HepG2 (cell line): ENCODE results near the gene RPS19BP1. TPM values are rescaled to one million over a fixed set of nuclear protein-coding genes. Genes with fewer than 3 reads are reported as not detected.

Source experiments
- ATF1 ChIP-seq: IDR thresholded peaks from 2 replicates; pipeline ENCODE4 v1.6.1; 2016; ENCODE audit warnings: mild to moderate bottlenecking, control low read depth
- ATF7 ChIP-seq, 2 experiments: fragments of 450-650 bp in 1 of 2; sonication (generic) in 1 of 2; formaldehyde crosslinking in 1 of 2; IDR thresholded peaks; 2 replicates each; pipeline versions ENCODE4 v1.4.0 to v1.6.1; 2016 to 2020; ENCODE audit warnings: antibody characterized with exemption in 1 of 2, mild to moderate bottlenecking in 1 of 2, missing genetic modification reagents in 1 of 2
- RCOR2 ChIP-seq: IDR thresholded peaks from 2 replicates; pipeline ENCODE4 v1.6.1; 2016; ENCODE audit warnings: missing biosample characterization, missing genetic modification reagents
- REL ChIP-seq: sonication (generic); formaldehyde crosslinking; conservative IDR thresholded peaks from 2 replicates; pipeline ENCODE4 v1.8.0; 2022; ENCODE audit warnings: mild to moderate bottlenecking, missing genetic modification reagents, moderate library complexity
- SIN3B ChIP-seq: fragments of 150-350 bp; IDR thresholded peaks from 2 replicates; pipeline ENCODE4 v1.6.1; 2014; ENCODE audit warnings: low read length
- TBP ChIP-seq: sonication (generic); formaldehyde crosslinking; IDR thresholded peaks from 2 replicates; pipeline ENCODE4 v1.5.0; 2020; ENCODE audit warnings: missing genetic modification reagents
- ZNF142 ChIP-seq: sonication (generic); formaldehyde crosslinking; IDR thresholded peaks from 2 replicates; pipeline ENCODE4 v1.4.0; 2020; ENCODE audit warnings: missing genetic modification reagents
- ZNF550 ChIP-seq: sonication (generic); formaldehyde crosslinking; IDR thresholded peaks from 2 replicates; pipeline ENCODE4 v1.4.0; 2020; ENCODE audit warnings: mild to moderate bottlenecking, missing genetic modification reagents, borderline replicate concordance
- ZNF598 ChIP-seq: sonication (generic); formaldehyde crosslinking; IDR thresholded peaks from 2 replicates; pipeline ENCODE4 v1.5.1; 2020; ENCODE audit warnings: mild to moderate bottlenecking, missing genetic modification reagents, borderline replicate concordance
- polyA plus RNA-seq, 8 experiments: library from polyadenylated mRNA; depleted of rRNA in 3 of 8; stranded (reverse) in 7 of 8; unstranded in 1 of 8; fragments of >200 nt; fragmentation: Illumina TruSeq in 4 of 8; extraction: Trizol in 4 of 8; gene quantifications; 2 replicates each; pipeline versions ENCODE4 v1.2.1 to v1.2.3, GENCODE V29; 2011 to 2016; ENCODE audit warnings: low read depth in 4 of 8, missing spikeins in 1 of 8, mixed read lengths in 1 of 8; ENCODE audit not compliant: insufficient read depth in 1 of 8
- total RNA-seq, 5 experiments: library from RNA; depleted of rRNA; stranded (reverse); fragments of >200 nt; fragmentation: Illumina TruSeq; extraction: Trizol; gene quantifications; 2 replicates each; pipeline ENCODE4 v1.2.3, GENCODE V29; 2016; ENCODE audit warnings: low read depth in 1 of 5
- TF ChIP-seq, protein P1 (sequence below): IDR thresholded peaks from 2 replicates; pipeline ENCODE4 v1.6.1; 2016; ENCODE audit warnings: low read depth, missing genetic modification reagents, missing compliant biosample characterization
- TF ChIP-seq, protein P2 (sequence below): sonication (generic); formaldehyde crosslinking; IDR thresholded peaks from 2 replicates; pipeline ENCODE4 v1.8.0; 2023; ENCODE audit warnings: mild to moderate bottlenecking, missing genetic modification reagents
- TF ChIP-seq, protein P3 (sequence below), 2 experiments: IDR thresholded peaks; 2 replicates each; pipeline ENCODE4 v1.6.1; 2011 to 2012; ENCODE audit warnings: low read length in 2 of 2, borderline replicate concordance in 1 of 2, low read depth in 1 of 2, mild to moderate bottlenecking in 1 of 2, moderate library complexity in 1 of 2

Gene RPS19BP1
- total and polyA plus RNA-seq, 2 of the 13 experiments (the other 11 are each of a cell fraction or from before 2014, with no cell fraction given) = 44.3 to 81.3 TPM

DNA sequence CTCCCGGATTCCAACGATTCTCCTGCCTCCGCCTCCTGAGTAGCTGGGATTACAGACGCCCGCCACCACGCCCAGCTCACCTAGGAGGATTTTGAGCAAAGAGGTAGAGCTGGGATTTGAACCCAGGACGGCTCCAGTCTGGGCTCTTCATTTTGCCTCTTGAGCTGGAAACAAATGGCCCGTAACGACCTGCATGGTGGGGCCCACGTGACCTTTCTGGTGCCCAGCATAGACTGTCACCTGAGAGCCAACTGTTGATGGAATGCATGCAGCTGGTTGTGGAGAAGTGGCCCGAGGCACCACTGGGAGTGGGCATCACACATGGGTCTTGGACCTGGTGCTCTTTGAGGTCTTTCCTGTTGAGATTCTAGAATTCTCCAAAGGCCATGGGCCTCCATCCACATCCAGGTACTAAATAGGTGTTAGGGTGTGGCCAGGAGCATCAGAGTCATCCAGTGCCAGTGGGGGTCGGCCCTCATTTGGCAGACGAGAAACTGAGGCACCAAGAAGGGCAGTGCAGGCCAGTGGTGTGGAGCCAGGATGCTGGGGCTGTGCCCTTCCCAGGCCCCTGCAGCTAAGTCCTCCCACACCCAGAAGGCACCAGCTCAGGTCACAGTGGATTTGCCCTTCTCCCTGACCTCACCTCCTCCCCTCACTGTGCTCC, 8.3 kb downstream of the RPS19BP1 start (continued):
- TF ChIP-seq, protein P1, sequence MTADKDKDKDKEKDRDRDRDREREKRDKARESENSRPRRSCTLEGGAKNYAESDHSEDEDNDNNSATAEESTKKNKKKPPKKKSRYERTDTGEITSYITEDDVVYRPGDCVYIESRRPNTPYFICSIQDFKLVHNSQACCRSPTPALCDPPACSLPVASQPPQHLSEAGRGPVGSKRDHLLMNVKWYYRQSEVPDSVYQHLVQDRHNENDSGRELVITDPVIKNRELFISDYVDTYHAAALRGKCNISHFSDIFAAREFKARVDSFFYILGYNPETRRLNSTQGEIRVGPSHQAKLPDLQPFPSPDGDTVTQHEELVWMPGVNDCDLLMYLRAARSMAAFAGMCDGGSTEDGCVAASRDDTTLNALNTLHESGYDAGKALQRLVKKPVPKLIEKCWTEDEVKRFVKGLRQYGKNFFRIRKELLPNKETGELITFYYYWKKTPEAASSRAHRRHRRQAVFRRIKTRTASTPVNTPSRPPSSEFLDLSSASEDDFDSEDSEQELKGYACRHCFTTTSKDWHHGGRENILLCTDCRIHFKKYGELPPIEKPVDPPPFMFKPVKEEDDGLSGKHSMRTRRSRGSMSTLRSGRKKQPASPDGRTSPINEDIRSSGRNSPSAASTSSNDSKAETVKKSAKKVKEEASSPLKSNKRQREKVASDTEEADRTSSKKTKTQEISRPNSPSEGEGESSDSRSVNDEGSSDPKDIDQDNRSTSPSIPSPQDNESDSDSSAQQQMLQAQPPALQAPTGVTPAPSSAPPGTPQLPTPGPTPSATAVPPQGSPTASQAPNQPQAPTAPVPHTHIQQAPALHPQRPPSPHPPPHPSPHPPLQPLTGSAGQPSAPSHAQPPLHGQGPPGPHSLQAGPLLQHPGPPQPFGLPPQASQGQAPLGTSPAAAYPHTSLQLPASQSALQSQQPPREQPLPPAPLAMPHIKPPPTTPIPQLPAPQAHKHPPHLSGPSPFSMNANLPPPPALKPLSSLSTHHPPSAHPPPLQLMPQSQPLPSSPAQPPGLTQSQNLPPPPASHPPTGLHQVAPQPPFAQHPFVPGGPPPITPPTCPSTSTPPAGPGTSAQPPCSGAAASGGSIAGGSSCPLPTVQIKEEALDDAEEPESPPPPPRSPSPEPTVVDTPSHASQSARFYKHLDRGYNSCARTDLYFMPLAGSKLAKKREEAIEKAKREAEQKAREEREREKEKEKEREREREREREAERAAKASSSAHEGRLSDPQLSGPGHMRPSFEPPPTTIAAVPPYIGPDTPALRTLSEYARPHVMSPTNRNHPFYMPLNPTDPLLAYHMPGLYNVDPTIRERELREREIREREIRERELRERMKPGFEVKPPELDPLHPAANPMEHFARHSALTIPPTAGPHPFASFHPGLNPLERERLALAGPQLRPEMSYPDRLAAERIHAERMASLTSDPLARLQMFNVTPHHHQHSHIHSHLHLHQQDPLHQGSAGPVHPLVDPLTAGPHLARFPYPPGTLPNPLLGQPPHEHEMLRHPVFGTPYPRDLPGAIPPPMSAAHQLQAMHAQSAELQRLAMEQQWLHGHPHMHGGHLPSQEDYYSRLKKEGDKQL (CRISPR knock-in tag) = no peak
- no peak for TF ChIP-seq TBP (CRISPR knock-in tag)
- TF ChIP-seq SIN3B = no peak
- TF ChIP-seq REL = no peak
- no peak for TF ChIP-seq ZNF598 (CRISPR knock-in tag)
- TF ChIP-seq ZNF550 (CRISPR knock-in tag) = no peak
- TF ChIP-seq ATF7 (IDR thresholded peaks at IDR 0.05) = no peak
- TF ChIP-seq ATF7 (CRISPR knock-in tag; IDR thresholded peaks at IDR 0.05) = no peak
- TF ChIP-seq, protein P2, sequence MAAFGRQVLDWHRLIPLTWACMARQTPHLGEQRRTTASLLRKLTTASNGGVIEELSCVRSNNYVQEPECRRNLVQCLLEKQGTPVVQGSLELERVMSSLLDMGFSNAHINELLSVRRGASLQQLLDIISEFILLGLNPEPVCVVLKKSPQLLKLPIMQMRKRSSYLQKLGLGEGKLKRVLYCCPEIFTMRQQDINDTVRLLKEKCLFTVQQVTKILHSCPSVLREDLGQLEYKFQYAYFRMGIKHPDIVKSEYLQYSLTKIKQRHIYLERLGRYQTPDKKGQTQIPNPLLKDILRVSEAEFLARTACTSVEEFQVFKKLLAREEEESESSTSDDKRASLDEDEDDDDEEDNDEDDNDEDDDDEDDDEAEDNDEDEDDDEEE (CRISPR knock-in tag) = no peak
- TF ChIP-seq ATF1 (CRISPR knock-in tag) = no peak
- TF ChIP-seq RCOR2 (CRISPR knock-in tag) = no peak
- TF ChIP-seq ZNF142 (CRISPR knock-in tag) = no peak
- TF ChIP-seq, protein P3, sequence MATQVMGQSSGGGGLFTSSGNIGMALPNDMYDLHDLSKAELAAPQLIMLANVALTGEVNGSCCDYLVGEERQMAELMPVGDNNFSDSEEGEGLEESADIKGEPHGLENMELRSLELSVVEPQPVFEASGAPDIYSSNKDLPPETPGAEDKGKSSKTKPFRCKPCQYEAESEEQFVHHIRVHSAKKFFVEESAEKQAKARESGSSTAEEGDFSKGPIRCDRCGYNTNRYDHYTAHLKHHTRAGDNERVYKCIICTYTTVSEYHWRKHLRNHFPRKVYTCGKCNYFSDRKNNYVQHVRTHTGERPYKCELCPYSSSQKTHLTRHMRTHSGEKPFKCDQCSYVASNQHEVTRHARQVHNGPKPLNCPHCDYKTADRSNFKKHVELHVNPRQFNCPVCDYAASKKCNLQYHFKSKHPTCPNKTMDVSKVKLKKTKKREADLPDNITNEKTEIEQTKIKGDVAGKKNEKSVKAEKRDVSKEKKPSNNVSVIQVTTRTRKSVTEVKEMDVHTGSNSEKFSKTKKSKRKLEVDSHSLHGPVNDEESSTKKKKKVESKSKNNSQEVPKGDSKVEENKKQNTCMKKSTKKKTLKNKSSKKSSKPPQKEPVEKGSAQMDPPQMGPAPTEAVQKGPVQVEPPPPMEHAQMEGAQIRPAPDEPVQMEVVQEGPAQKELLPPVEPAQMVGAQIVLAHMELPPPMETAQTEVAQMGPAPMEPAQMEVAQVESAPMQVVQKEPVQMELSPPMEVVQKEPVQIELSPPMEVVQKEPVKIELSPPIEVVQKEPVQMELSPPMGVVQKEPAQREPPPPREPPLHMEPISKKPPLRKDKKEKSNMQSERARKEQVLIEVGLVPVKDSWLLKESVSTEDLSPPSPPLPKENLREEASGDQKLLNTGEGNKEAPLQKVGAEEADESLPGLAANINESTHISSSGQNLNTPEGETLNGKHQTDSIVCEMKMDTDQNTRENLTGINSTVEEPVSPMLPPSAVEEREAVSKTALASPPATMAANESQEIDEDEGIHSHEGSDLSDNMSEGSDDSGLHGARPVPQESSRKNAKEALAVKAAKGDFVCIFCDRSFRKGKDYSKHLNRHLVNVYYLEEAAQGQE (IDR thresholded peaks at IDR 0.05; ENCODE audit: borderline replicate concordance in 1 of 2, low read depth in 1 of 2, low read length in 2 of 2) = no peak
